WTC11 (cell line): Measurements from ENCODE around the gene CCND3. TPM values are rescaled to one million over a fixed set of nuclear protein-coding genes. Genes with fewer than 3 reads are reported as not detected.

Experiments used
- ATAC-seq: fragments of 200-7000 bp; cut with Tn5 transposase; 2 replicates; pipeline ENCODE4 v1.10.0; 2021; ENCODE audit warnings: mild to moderate bottlenecking, moderate library complexity
- CTCF ChIA-PET: fragments of 300-600 bp; sonication (Branson Sonifier 250); formaldehyde crosslinking; loops from one replicate; lab custom pipeline; 2021; ENCODE audit warnings: antibody characterized with exemption; lab: Charles Lee
- POLR2A ChIA-PET: fragments of 350-600 bp; sonication (Branson Sonifier 250); formaldehyde crosslinking; loops from one replicate; lab custom pipeline; 2021; ENCODE audit warnings: antibody characterized with exemption; lab: Charles Lee
- DNase-seq: peaks from one replicate; pipeline ENCODE4 v3.0.0; 2021; ENCODE audit warnings: low spot score
- H3K27ac Mint-ChIP-seq: 2 replicates; pipeline ENCODE4 v1.8.0; 2021; ENCODE audit warnings: mixed read lengths
- H3K27me3 Mint-ChIP-seq: 2 replicates; pipeline ENCODE4 v1.8.0; 2021; ENCODE audit warnings: low read depth, mild to moderate bottlenecking, moderate library complexity, mixed read lengths
- H3K36me3 Mint-ChIP-seq: 2 replicates; pipeline ENCODE4 v1.8.0; 2021; ENCODE audit warnings: mixed read lengths
- H3K4me1 Mint-ChIP-seq: 2 replicates; pipeline ENCODE4 v1.8.0; 2022; ENCODE audit warnings: mixed read lengths
- H3K4me3 Mint-ChIP-seq: 2 replicates; pipeline ENCODE4 v1.8.0; 2021; ENCODE audit warnings: mild to moderate bottlenecking, moderate library complexity, mixed read lengths
- H3K9me3 Mint-ChIP-seq: 2 replicates; pipeline ENCODE4 v1.8.0; 2021; ENCODE audit warnings: mixed read lengths
- CREB1 ChIP-seq: sonication (generic); formaldehyde crosslinking; IDR thresholded peaks from 2 replicates; pipeline ENCODE4 v1.8.0; 2023; ENCODE audit warnings: mild to moderate bottlenecking, missing genetic modification reagents
- FOXJ3 ChIP-seq: sonication (generic); formaldehyde crosslinking; IDR thresholded peaks from 2 replicates; pipeline ENCODE4 v1.9.0; 2021; ENCODE audit warnings: missing genetic modification reagents, mild to moderate bottlenecking, borderline replicate concordance
- GABPB1 ChIP-seq: sonication (generic); formaldehyde crosslinking; IDR thresholded peaks from 2 replicates; pipeline ENCODE4 v1.8.1; 2023; ENCODE audit warnings: mild to moderate bottlenecking, missing genetic modification reagents
- MYBL2 ChIP-seq: sonication (generic); formaldehyde crosslinking; IDR thresholded peaks from 2 replicates; pipeline ENCODE4 v1.8.1; 2023; ENCODE audit warnings: mild to moderate bottlenecking, moderate library complexity, missing genetic modification reagents
- NR3C1 ChIP-seq: sonication (generic); formaldehyde crosslinking; conservative IDR thresholded peaks from 2 replicates; pipeline ENCODE4 v1.8.1; 2023; ENCODE audit warnings: low read depth, mild to moderate bottlenecking, missing genetic modification reagents
- PRRX2 ChIP-seq: fragments of 250-450 bp; sonication (Bioruptor Pico); IDR thresholded peaks from 2 replicates; pipeline ENCODE4 v1.8.0; 2021; ENCODE audit warnings: mild to moderate bottlenecking
- ZNF138 ChIP-seq: sonication (generic); formaldehyde crosslinking; conservative IDR thresholded peaks from 2 replicates; pipeline ENCODE4 v1.8.1; 2022; ENCODE audit warnings: mild to moderate bottlenecking, moderate library complexity, missing genetic modification reagents
- ZNF219 ChIP-seq: sonication (generic); formaldehyde crosslinking; IDR thresholded peaks from 2 replicates; pipeline ENCODE4 v1.8.0; 2023; ENCODE audit warnings: missing genetic modification reagents, mild to moderate bottlenecking, borderline replicate concordance
- ZNF232 ChIP-seq: sonication (generic); formaldehyde crosslinking; IDR thresholded peaks from 2 replicates; pipeline ENCODE4 v1.8.0; 2022; ENCODE audit warnings: mild to moderate bottlenecking, missing genetic modification reagents
- ZNF263 ChIP-seq: sonication (generic); formaldehyde crosslinking; IDR thresholded peaks from 2 replicates; pipeline ENCODE4 v1.8.1; 2022; ENCODE audit warnings: low read depth, mild to moderate bottlenecking, moderate library complexity, missing genetic modification reagents
- total RNA-seq: library from RNA; stranded (reverse); gene quantifications from 3 replicates; pipeline ENCODE4 v1.2.3, GENCODE V29; 2021
- TF ChIP-seq, protein P1 (sequence below): sonication (generic); formaldehyde crosslinking; IDR thresholded peaks from 2 replicates; pipeline ENCODE4 v1.8.0; 2022; ENCODE audit warnings: missing genetic modification reagents
- TF ChIP-seq, protein P2 (sequence below): sonication (generic); formaldehyde crosslinking; IDR thresholded peaks from 2 replicates; pipeline ENCODE4 v1.8.0; 2022; ENCODE audit warnings: mild to moderate bottlenecking, missing genetic modification reagents
- TF ChIP-seq, protein P3 (sequence below): sonication (generic); formaldehyde crosslinking; IDR thresholded peaks from 2 replicates; pipeline ENCODE4 v1.8.0; 2022; ENCODE audit warnings: mild to moderate bottlenecking, missing genetic modification reagents
- TF ChIP-seq, protein P4 (sequence below): sonication (generic); formaldehyde crosslinking; IDR thresholded peaks from 2 replicates; pipeline ENCODE4 v1.8.1; 2022; ENCODE audit warnings: low read depth, mild to moderate bottlenecking, moderate library complexity, missing genetic modification reagents, borderline replicate concordance
- TF ChIP-seq, protein P5 (sequence below): sonication (generic); formaldehyde crosslinking; IDR thresholded peaks from 2 replicates; pipeline ENCODE4 v1.8.1; 2022; ENCODE audit warnings: low read depth, missing genetic modification reagents, borderline replicate concordance
- TF ChIP-seq, protein P6 (sequence below): fragments of 250-450 bp; sonication (Bioruptor Pico); IDR thresholded peaks from 2 replicates; pipeline ENCODE4 v1.9.0; 2021; ENCODE audit warnings: mild to moderate bottlenecking, borderline replicate concordance
- TF ChIP-seq, protein P7 (sequence below): sonication (generic); formaldehyde crosslinking; IDR thresholded peaks from 2 replicates; pipeline ENCODE4 v1.8.1; 2022; ENCODE audit warnings: mild to moderate bottlenecking, moderate library complexity, missing genetic modification reagents
- TF ChIP-seq, protein P8 (sequence below): sonication (generic); formaldehyde crosslinking; IDR thresholded peaks from 2 replicates; pipeline ENCODE4 v1.8.0; 2022; ENCODE audit warnings: mild to moderate bottlenecking, missing genetic modification reagents

The CCND3 gene
- total RNA-seq, 1 experiment from 2014 or later: 33.6 TPM

DNA sequence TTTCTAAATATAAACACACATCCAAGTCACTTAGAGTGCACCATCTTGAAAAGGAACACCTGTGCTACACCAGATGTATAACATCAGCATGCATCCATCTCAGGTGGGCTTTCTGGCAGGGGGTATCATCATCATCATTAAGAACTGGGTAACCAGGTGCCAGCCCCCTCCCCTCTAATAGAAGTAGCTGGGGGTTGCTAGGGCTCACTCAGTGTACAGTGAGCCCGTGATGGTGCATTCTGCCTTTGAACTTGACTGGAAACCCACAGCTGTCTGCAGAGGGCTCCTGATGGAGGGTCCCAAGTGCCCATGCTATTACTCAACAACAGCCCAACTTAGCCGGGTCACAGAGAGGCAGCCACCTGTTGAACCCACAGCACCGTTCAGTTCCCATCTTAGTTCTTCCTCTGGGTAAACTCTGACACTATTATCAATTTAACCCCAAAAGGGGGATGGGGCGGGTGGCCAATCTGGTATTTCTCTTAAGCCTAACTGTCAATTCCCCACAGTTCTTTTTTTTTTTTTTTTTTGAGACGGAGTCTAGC, 32.7 kb upstream of the CCND3 start:
- no peak overlapping the region for H3K4me3 Mint-ChIP-seq
- no peaks in the 10 kb centered on the region for H3K9me3 Mint-ChIP-seq
- TF ChIP-seq PRRX2 (no peak), FOXJ3 (no peak), ZNF263 (CRISPR knock-in tag) (no peak), CREB1 (CRISPR knock-in tag) (no peak), ZNF232 (CRISPR knock-in tag) (no peak), NR3C1 (CRISPR knock-in tag) (no peak)
- TF ChIP-seq, protein P1, sequence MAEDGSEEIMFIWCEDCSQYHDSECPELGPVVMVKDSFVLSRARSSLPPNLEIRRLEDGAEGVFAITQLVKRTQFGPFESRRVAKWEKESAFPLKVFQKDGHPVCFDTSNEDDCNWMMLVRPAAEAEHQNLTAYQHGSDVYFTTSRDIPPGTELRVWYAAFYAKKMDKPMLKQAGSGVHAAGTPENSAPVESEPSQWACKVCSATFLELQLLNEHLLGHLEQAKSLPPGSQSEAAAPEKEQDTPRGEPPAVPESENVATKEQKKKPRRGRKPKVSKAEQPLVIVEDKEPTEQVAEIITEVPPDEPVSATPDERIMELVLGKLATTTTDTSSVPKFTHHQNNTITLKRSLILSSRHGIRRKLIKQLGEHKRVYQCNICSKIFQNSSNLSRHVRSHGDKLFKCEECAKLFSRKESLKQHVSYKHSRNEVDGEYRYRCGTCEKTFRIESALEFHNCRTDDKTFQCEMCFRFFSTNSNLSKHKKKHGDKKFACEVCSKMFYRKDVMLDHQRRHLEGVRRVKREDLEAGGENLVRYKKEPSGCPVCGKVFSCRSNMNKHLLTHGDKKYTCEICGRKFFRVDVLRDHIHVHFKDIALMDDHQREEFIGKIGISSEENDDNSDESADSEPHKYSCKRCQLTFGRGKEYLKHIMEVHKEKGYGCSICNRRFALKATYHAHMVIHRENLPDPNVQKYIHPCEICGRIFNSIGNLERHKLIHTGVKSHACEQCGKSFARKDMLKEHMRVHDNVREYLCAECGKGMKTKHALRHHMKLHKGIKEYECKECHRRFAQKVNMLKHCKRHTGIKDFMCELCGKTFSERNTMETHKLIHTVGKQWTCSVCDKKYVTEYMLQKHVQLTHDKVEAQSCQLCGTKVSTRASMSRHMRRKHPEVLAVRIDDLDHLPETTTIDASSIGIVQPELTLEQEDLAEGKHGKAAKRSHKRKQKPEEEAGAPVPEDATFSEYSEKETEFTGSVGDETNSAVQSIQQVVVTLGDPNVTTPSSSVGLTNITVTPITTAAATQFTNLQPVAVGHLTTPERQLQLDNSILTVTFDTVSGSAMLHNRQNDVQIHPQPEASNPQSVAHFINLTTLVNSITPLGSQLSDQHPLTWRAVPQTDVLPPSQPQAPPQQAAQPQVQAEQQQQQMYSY (CRISPR knock-in tag): no peak
- TF ChIP-seq, protein P2, sequence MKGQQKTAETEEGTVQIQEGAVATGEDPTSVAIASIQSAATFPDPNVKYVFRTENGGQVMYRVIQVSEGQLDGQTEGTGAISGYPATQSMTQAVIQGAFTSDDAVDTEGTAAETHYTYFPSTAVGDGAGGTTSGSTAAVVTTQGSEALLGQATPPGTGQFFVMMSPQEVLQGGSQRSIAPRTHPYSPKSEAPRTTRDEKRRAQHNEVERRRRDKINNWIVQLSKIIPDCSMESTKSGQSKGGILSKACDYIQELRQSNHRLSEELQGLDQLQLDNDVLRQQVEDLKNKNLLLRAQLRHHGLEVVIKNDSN: no peak
- TF ChIP-seq, protein P3, sequence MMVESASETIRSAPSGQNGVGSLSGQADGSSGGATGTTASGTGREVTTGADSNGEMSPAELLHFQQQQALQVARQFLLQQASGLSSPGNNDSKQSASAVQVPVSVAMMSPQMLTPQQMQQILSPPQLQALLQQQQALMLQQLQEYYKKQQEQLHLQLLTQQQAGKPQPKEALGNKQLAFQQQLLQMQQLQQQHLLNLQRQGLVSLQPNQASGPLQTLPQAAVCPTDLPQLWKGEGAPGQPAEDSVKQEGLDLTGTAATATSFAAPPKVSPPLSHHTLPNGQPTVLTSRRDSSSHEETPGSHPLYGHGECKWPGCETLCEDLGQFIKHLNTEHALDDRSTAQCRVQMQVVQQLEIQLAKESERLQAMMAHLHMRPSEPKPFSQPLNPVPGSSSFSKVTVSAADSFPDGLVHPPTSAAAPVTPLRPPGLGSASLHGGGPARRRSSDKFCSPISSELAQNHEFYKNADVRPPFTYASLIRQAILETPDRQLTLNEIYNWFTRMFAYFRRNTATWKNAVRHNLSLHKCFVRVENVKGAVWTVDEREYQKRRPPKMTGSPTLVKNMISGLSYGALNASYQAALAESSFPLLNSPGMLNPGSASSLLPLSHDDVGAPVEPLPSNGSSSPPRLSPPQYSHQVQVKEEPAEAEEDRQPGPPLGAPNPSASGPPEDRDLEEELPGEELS (CRISPR knock-in tag): no peak
- TF ChIP-seq, protein P4, sequence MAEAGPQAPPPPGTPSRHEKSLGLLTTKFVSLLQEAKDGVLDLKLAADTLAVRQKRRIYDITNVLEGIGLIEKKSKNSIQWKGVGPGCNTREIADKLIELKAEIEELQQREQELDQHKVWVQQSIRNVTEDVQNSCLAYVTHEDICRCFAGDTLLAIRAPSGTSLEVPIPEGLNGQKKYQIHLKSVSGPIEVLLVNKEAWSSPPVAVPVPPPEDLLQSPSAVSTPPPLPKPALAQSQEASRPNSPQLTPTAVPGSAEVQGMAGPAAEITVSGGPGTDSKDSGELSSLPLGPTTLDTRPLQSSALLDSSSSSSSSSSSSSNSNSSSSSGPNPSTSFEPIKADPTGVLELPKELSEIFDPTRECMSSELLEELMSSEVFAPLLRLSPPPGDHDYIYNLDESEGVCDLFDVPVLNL (CRISPR knock-in tag): no peak
- H3K36me3 Mint-ChIP-seq: no peaks in the 10 kb centered on the region
- H3K4me1 Mint-ChIP-seq: peaks cover 3% of the 10 kb centered on the region; the same call in 1 of the 2 replicates
- CTCF ChIA-PET: no interaction called here
- ATAC-seq: no peak
- no peak for DNase-seq
- no peak overlapping the region for H3K27ac Mint-ChIP-seq
- no peaks in the 10 kb centered on the region; the same call in 1 of the 2 replicates for H3K27me3 Mint-ChIP-seq
- POLR2A ChIA-PET: interaction anchor here (0.6 kb wide), 1 partner anchor 16 kb away, joined by 3 read pairs; no protein-coding TSS in a partner anchor

DNA sequence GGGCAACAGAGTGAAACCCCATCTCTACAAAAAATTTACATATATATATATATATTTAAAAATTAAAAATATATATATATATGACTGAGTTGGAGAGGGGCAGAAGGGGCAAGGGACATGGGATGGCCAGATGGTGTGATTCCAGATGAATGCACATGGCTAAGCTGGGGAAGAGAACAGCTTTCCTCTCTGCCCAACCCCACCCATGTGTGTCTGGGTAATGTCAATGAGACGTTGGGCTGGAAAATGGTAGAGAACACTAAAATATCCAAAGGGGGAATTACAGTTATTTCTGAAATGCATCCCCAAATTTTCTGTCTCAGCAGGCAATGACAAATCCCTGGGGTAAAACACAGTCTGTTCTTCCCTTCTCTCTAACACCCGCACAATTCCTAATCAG, 31.2 kb upstream of the CCND3 start:
- no peaks in the 10 kb centered on the region; the same call in 1 of the 2 replicates for H3K27me3 Mint-ChIP-seq
- H3K4me1 Mint-ChIP-seq: peaks cover 6% of the 10 kb centered on the region
- ChIA-PET CTCF (no interaction called here), POLR2A (no interaction called here)
- no peak for ATAC-seq
- H3K36me3 Mint-ChIP-seq: no peaks in the 10 kb centered on the region
- H3K27ac Mint-ChIP-seq: no peak overlapping the region
- no peak overlapping the region for H3K4me3 Mint-ChIP-seq
- H3K9me3 Mint-ChIP-seq: no peaks in the 10 kb centered on the region
- DNase-seq: no peak
- TF ChIP-seq, protein P4 (CRISPR knock-in tag): no peak
- TF ChIP-seq, protein P5, sequence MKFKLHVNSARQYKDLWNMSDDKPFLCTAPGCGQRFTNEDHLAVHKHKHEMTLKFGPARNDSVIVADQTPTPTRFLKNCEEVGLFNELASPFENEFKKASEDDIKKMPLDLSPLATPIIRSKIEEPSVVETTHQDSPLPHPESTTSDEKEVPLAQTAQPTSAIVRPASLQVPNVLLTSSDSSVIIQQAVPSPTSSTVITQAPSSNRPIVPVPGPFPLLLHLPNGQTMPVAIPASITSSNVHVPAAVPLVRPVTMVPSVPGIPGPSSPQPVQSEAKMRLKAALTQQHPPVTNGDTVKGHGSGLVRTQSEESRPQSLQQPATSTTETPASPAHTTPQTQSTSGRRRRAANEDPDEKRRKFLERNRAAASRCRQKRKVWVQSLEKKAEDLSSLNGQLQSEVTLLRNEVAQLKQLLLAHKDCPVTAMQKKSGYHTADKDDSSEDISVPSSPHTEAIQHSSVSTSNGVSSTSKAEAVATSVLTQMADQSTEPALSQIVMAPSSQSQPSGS (CRISPR knock-in tag): no peak
- TF ChIP-seq ZNF138 (CRISPR knock-in tag) (no peak), GABPB1 (no peak), MYBL2 (CRISPR knock-in tag) (no peak), ZNF219 (CRISPR knock-in tag) (no peak)
- TF ChIP-seq, protein P6, sequence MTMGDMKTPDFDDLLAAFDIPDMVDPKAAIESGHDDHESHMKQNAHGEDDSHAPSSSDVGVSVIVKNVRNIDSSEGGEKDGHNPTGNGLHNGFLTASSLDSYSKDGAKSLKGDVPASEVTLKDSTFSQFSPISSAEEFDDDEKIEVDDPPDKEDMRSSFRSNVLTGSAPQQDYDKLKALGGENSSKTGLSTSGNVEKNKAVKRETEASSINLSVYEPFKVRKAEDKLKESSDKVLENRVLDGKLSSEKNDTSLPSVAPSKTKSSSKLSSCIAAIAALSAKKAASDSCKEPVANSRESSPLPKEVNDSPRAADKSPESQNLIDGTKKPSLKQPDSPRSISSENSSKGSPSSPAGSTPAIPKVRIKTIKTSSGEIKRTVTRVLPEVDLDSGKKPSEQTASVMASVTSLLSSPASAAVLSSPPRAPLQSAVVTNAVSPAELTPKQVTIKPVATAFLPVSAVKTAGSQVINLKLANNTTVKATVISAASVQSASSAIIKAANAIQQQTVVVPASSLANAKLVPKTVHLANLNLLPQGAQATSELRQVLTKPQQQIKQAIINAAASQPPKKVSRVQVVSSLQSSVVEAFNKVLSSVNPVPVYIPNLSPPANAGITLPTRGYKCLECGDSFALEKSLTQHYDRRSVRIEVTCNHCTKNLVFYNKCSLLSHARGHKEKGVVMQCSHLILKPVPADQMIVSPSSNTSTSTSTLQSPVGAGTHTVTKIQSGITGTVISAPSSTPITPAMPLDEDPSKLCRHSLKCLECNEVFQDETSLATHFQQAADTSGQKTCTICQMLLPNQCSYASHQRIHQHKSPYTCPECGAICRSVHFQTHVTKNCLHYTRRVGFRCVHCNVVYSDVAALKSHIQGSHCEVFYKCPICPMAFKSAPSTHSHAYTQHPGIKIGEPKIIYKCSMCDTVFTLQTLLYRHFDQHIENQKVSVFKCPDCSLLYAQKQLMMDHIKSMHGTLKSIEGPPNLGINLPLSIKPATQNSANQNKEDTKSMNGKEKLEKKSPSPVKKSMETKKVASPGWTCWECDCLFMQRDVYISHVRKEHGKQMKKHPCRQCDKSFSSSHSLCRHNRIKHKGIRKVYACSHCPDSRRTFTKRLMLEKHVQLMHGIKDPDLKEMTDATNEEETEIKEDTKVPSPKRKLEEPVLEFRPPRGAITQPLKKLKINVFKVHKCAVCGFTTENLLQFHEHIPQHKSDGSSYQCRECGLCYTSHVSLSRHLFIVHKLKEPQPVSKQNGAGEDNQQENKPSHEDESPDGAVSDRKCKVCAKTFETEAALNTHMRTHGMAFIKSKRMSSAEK: no peak
- TF ChIP-seq, protein P7, sequence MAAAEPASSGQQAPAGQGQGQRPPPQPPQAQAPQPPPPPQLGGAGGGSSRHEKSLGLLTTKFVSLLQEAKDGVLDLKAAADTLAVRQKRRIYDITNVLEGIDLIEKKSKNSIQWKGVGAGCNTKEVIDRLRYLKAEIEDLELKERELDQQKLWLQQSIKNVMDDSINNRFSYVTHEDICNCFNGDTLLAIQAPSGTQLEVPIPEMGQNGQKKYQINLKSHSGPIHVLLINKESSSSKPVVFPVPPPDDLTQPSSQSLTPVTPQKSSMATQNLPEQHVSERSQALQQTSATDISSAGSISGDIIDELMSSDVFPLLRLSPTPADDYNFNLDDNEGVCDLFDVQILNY (CRISPR knock-in tag): no peak
- TF ChIP-seq, protein P8, sequence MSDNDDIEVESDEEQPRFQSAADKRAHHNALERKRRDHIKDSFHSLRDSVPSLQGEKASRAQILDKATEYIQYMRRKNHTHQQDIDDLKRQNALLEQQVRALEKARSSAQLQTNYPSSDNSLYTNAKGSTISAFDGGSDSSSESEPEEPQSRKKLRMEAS: no peak
